Fibroblast of skin of scalp (primary cell): ENCODE data around the gene CDK14.
"Not testable (repeated sequence)": the region's sequence is repeated elsewhere in the genome, so short reads cannot be mapped to it uniquely, and the experiment has no call there.

ENCODE experiments used
- DNase-seq: peaks from one replicate; pipeline ENCODE4 v3.0.0-alpha.2; 2013

Gene CDK14

GRCh38 chr7:90919816-90920215 is 323.7 kb downstream of the CDK14 start:
- DNase-seq, result no peak

- no peak for DNase-seq
Observed at GRCh38 chr7:90920336-90920735, 324.2 kb downstream of the CDK14 start.

GRCh38 chr7:90923541-90923997 is 327.4 kb downstream of the CDK14 start:
- peak; percentile 20 for DNase-seq

- not testable (repeated sequence) for DNase-seq
Observed at GRCh38 chr7:90928700-90929424, 332.7 kb downstream of the CDK14 start.

- no peak for DNase-seq
Observed at GRCh38 chr7:90931986-90932916, 336.1 kb downstream of the CDK14 start.

- DNase-seq, result no peak
Observed at GRCh38 chr7:90933041-90933440, 336.9 kb downstream of the CDK14 start.

GRCh38 chr7:90933984-90934383 is 337.9 kb downstream of the CDK14 start:
- DNase-seq, result no peak

GRCh38 chr7:90938371-90938770 is 342.2 kb downstream of the CDK14 start:
- DNase-seq, result peak; percentile 7

- DNase-seq, result no peak
Observed at GRCh38 chr7:90939666-90940065, 343.5 kb downstream of the CDK14 start.

GRCh38 chr7:90944021-90944420 is 347.9 kb downstream of the CDK14 start:
- no peak for DNase-seq

GRCh38 chr7:90945104-90945787 is 349.1 kb downstream of the CDK14 start:
- DNase-seq, result peak; percentile 13

GRCh38 chr7:90946730-90947501 is 350.8 kb downstream of the CDK14 start:
- no peak for DNase-seq

GRCh38 chr7:90948085-90948484 is 352.0 kb downstream of the CDK14 start:
- no peak for DNase-seq

- DNase-seq, result no peak
Observed at GRCh38 chr7:90951229-90951628, 355.1 kb downstream of the CDK14 start.

GRCh38 chr7:90951986-90952954 is 356.1 kb downstream of the CDK14 start:
- peak; percentile 31 for DNase-seq

GRCh38 chr7:90955641-90956207 is 359.6 kb downstream of the CDK14 start:
- no peak for DNase-seq

GRCh38 chr7:90957883-90958282 is 361.8 kb downstream of the CDK14 start:
- no peak for DNase-seq

GRCh38 chr7:90958647-90959046 is 362.5 kb downstream of the CDK14 start:
- DNase-seq, result peak; percentile 83

- peak; percentile 15 for DNase-seq
Observed at GRCh38 chr7:90961037-90961725, 365.1 kb downstream of the CDK14 start.

GRCh38 chr7:90965211-90965610 is 369.1 kb downstream of the CDK14 start:
- peak; percentile 10 for DNase-seq
